HepG2 (cell line): ENCODE data around the gene NEK6. TPM values are rescaled to one million over a fixed set of nuclear protein-coding genes. Genes with fewer than 3 reads are reported as not detected.

Experiments used
- ATAC-seq: fragments of 200-7000 bp; cut with Tn5 transposase; 3 replicates; pipeline ENCODE4 v1.9.1; 2020; ENCODE audit warnings: mild to moderate bottlenecking, moderate library complexity
- BruUV-seq: library from RNA; stranded (reverse); fragments of 400-500 nt; replicated peaks from 2 replicates; lab custom pipeline; 2021; lab: Mats Ljungman, UMichigan
- CTCF ChIA-PET: fragments of 300-600 bp; formaldehyde crosslinking; extraction: SDS; loops from one replicate; lab custom pipeline; 2021; ENCODE audit warnings: low total read pairs, inconsistent platforms, low intra/inter-chr PET ratio; lab: Yijun Ruan, JAX
- POLR2A ChIA-PET: fragments of 350-600 bp; sonication (Branson Sonifier 250); formaldehyde crosslinking; loops from one replicate; lab custom pipeline; 2020; ENCODE audit warnings: antibody characterized with exemption, inconsistent platforms; lab: Yijun Ruan, JAX
- DNase-seq: peaks from one replicate; pipeline ENCODE4 v3.0.0-alpha.2; 2015; ENCODE audit warnings: low spot score
- FAIRE-seq: peaks from 3 replicates; lab custom pipeline; 2011; peaks lifted over from hg19 to GRCh38; lab: Jason Lieb, UNC
- H2AFZ ChIP-seq: one replicate; pipeline ENCODE4 v1.6.1; 2011; ENCODE audit warnings: low read length, inconsistent platforms
- H3K27ac ChIP-seq: fragments of 300-600 bp; 3 replicates; pipeline ENCODE4 v1.8.0; 2011; ENCODE audit warnings: mixed run types, mild to moderate bottlenecking, mixed read lengths, low read length, inconsistent platforms; ENCODE audit not compliant: insufficient read depth; ENCODE audit errors: extremely low read length
- H3K27me3 ChIP-seq, 2 experiments: fragments of 200-600 bp in 1 of 2; 2 replicates in 1 of 2; 3 replicates in 1 of 2; pipeline versions ENCODE4 v1.6.0 to v1.8.0; 2011; ENCODE audit warnings: low read length in 2 of 2, mild to moderate bottlenecking in 2 of 2, moderate library complexity in 2 of 2, inconsistent platforms in 1 of 2; ENCODE audit not compliant: insufficient read depth in 2 of 2, control insufficient read depth in 1 of 2
- H3K36me3 ChIP-seq, 2 experiments: fragments of 200-600 bp in 1 of 2; replicated peaks in 1 of 2; 2 replicates in 1 of 2; 3 replicates in 1 of 2; pipeline versions ENCODE4 v1.5.1 to v1.8.0; 2011; ENCODE audit warnings: low read length in 2 of 2, inconsistent platforms in 1 of 2; ENCODE audit not compliant: insufficient read depth in 2 of 2, control insufficient read depth in 1 of 2
- H3K4me1 ChIP-seq: 2 replicates; pipeline ENCODE4 v1.5.1; 2012; ENCODE audit warnings: low read length, inconsistent platforms; ENCODE audit not compliant: insufficient read depth
- H3K4me2 ChIP-seq: 2 replicates; pipeline ENCODE4 v1.6.0; 2011; ENCODE audit warnings: low read depth, low read length, inconsistent platforms
- H3K4me3 ChIP-seq, 3 experiments: fragments of 200-600 bp in 1 of 3; sonication (generic), shearing (Covaris generic) in 1 of 3; replicated peaks in 1 of 3; 2 replicates each; pipeline ENCODE4 v1.5.1; 2011 to 2016; ENCODE audit warnings: low read length in 3 of 3, inconsistent platforms in 2 of 3, low read depth in 2 of 3, mild to moderate bottlenecking in 2 of 3, control low read depth in 1 of 3, mixed read lengths in 1 of 3; ENCODE audit not compliant: insufficient read depth in 1 of 3
- H3K79me2 ChIP-seq: one replicate; pipeline ENCODE4 v1.6.1; 2011; ENCODE audit warnings: low read length, inconsistent platforms; ENCODE audit not compliant: insufficient read depth
- H3K9ac ChIP-seq: 2 replicates; pipeline ENCODE4 v1.6.0; 2011; ENCODE audit warnings: mild to moderate bottlenecking, low read depth, low read length, inconsistent platforms; ENCODE audit not compliant: insufficient read depth
- H3K9me3 ChIP-seq: 2 replicates; pipeline ENCODE4 v1.5.1; 2012; ENCODE audit warnings: mild to moderate bottlenecking, low read length
- H4K20me1 ChIP-seq: 2 replicates; pipeline ENCODE4 v1.6.0; 2011; ENCODE audit warnings: inconsistent platforms, mild to moderate bottlenecking, low read length, moderate library complexity; ENCODE audit not compliant: insufficient read depth
- ARNT ChIP-seq: fragments of 450-650 bp; IDR thresholded peaks from 2 replicates; pipeline ENCODE4 v1.6.1; 2017
- CCAR2 ChIP-seq: fragments of 200-400 bp; formaldehyde crosslinking; optimal IDR thresholded peaks from 2 replicates; pipeline ENCODE3; 2018; ENCODE audit warnings: low read depth, mild to moderate bottlenecking, low read length, moderate library complexity
- DR1 ChIP-seq: sonication (generic); formaldehyde crosslinking; IDR thresholded peaks from 2 replicates; pipeline ENCODE4 v1.8.0; 2021; ENCODE audit warnings: mild to moderate bottlenecking, missing genetic modification reagents, inconsistent platforms
- HDAC6 ChIP-seq: fragments of 200-600 bp; sonication (generic); IDR thresholded peaks from 2 replicates; pipeline ENCODE4 v1.7.0; 2017; ENCODE audit warnings: mild to moderate bottlenecking, antibody characterized with exemption, low read length, low read depth
- HNRNPH1 ChIP-seq: fragments of 200-400 bp; formaldehyde crosslinking; optimal IDR thresholded peaks from 2 replicates; pipeline ENCODE3; 2017; ENCODE audit warnings: mild to moderate bottlenecking, low read depth, low read length
- MEIS2 ChIP-seq: sonication (generic); formaldehyde crosslinking; IDR thresholded peaks from 2 replicates; pipeline ENCODE4 v1.9.0; 2021; ENCODE audit warnings: mild to moderate bottlenecking, missing genetic modification reagents
- PRPF4 ChIP-seq: fragments of 200-400 bp; formaldehyde crosslinking; IDR thresholded peaks from 2 replicates; pipeline ENCODE4 v1.6.1; 2016; ENCODE audit warnings: low read length, low read depth; ENCODE audit not compliant: poor library complexity, severe bottlenecking
- REXO4 ChIP-seq: sonication (generic); formaldehyde crosslinking; IDR thresholded peaks from 2 replicates; pipeline ENCODE4 v1.8.0; 2022; ENCODE audit warnings: missing genetic modification reagents, mild to moderate bottlenecking, borderline replicate concordance
- SMAD9 ChIP-seq: sonication (generic); formaldehyde crosslinking; IDR thresholded peaks from 2 replicates; pipeline ENCODE4 v1.5.1; 2020; ENCODE audit warnings: mild to moderate bottlenecking, missing genetic modification reagents
- TOE1 ChIP-seq: sonication (generic); formaldehyde crosslinking; IDR thresholded peaks from 2 replicates; pipeline ENCODE4 v1.4.0; 2020; ENCODE audit warnings: mild to moderate bottlenecking, missing genetic modification reagents
- TRIM24 ChIP-seq: sonication (generic); formaldehyde crosslinking; IDR thresholded peaks from 2 replicates; pipeline ENCODE4 v1.8.0; 2022; ENCODE audit warnings: mild to moderate bottlenecking, missing genetic modification reagents
- ZFP37 ChIP-seq: sonication (generic); formaldehyde crosslinking; IDR thresholded peaks from 2 replicates; pipeline ENCODE4 v1.4.0; 2020; ENCODE audit warnings: missing genetic modification reagents, borderline replicate concordance
- ZNF232 ChIP-seq: sonication (generic); formaldehyde crosslinking; IDR thresholded peaks from 2 replicates; pipeline ENCODE4 v1.4.0; 2020; ENCODE audit warnings: missing genetic modification reagents, borderline replicate concordance
- ZNF234 ChIP-seq: sonication (generic); formaldehyde crosslinking; conservative IDR thresholded peaks from 2 replicates; pipeline ENCODE4 v1.5.1; 2020; ENCODE audit warnings: mild to moderate bottlenecking, missing genetic modification reagents
- ZNF326 ChIP-seq: sonication (generic); formaldehyde crosslinking; IDR thresholded peaks from 2 replicates; pipeline ENCODE4 v1.4.0; 2020; ENCODE audit warnings: missing genetic modification reagents, borderline replicate concordance
- ZNF44 ChIP-seq: sonication (generic); formaldehyde crosslinking; IDR thresholded peaks from 2 replicates; pipeline ENCODE4 v1.5.1; 2020; ENCODE audit warnings: mild to moderate bottlenecking, missing genetic modification reagents
- WGBS: methylation state at CpG from one replicate; pipeline ENCODE4 v1.1.6; 2017; ENCODE audit warnings: low lambda C conversion rate; 5-methylcytosine and 5-hydroxymethylcytosine counted together
- in situ Hi-C: cut with HindIII; loops from 2 replicates; pipeline ENCODE4 v1.10.0; 2017; ENCODE audit warnings: low pct_unique_long_range_greater_than_20kb; ENCODE audit not compliant: extremely low pct_ligation_motif_present
- intact Hi-C: fragments of 100-400 bp; cut with micrococcal nuclease; formaldehyde crosslinking; loops from one replicate; pipeline ENCODE4 v1.10.0; 2022; ENCODE audit not compliant: unreplicated experiment
- polyA plus RNA-seq, 8 experiments: library from polyadenylated mRNA; depleted of rRNA in 3 of 8; stranded (reverse) in 7 of 8; unstranded in 1 of 8; fragments of >200 nt; fragmentation: Illumina TruSeq in 4 of 8; extraction: Trizol in 4 of 8; gene quantifications; 2 replicates each; pipeline versions ENCODE4 v1.2.1 to v1.2.3, GENCODE V29; 2011 to 2016; ENCODE audit warnings: low read depth in 4 of 8, missing spikeins in 1 of 8, mixed read lengths in 1 of 8; ENCODE audit not compliant: insufficient read depth in 1 of 8
- total RNA-seq, 5 experiments: library from RNA; depleted of rRNA; stranded (reverse); fragments of >200 nt; fragmentation: Illumina TruSeq; extraction: Trizol; gene quantifications; 2 replicates each; pipeline ENCODE4 v1.2.3, GENCODE V29; 2016; ENCODE audit warnings: low read depth in 1 of 5
- TF ChIP-seq, protein P1 (sequence below): sonication (generic); formaldehyde crosslinking; IDR thresholded peaks from 2 replicates; pipeline ENCODE4 v1.8.0; 2022; ENCODE audit warnings: missing genetic modification reagents, low read depth, mild to moderate bottlenecking, borderline replicate concordance

The NEK6 gene
- total and polyA plus RNA-seq, 2 of the 13 experiments (the other 11 are each of a cell fraction or from before 2014, with no cell fraction given), result 30.4 to 119 TPM

DNA sequence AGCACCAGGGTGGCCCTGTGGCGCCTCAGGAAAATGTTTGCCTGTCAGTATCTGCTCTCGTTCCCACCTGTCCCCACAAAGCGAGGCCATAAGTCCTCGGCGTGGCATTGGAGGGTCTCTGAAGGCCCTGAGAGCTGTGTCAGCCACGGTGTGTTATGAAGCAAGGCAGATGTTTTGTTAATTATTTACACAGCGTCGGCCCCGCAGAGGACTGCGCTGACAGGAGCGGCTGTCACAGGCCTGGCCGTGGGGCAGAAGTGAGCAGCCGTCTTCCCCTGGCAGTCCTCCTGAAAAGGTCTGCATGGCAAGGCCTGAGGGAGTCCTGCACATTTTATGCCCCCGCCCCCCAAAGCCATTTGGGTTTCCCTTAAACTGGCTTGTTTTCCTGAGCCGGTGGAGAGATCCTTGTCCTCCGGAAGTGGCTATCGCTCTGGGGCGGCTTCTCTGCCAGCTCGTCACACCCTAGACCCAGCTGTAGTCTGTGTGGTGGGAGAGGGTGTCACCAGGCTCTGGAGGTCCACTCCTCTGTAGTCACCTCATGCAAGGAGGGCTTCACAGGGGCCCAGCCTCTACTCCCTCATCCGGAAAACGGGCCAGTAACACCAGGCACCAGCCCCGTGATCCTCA is 6.2 kb downstream of the NEK6 start (continued):
- TF ChIP-seq ZNF232 (CRISPR knock-in tag) (no peak), HDAC6 (no peak), REXO4 (no peak), SMAD9 (no peak)

GRCh38 chr9:124264823-124265233 is 7.1 kb downstream of the NEK6 start:
- no peak overlapping the region for H2AFZ ChIP-seq
- peaks cover 3 to 39% of the 10 kb centered on the region in 2 experiments; a peak in 4 of 5 replicates for H3K36me3 ChIP-seq
- no TSS peak for BruUV-seq
- 93% methylated on average over 8 of the region's 8 CpGs for WGBS
- ATAC-seq (no peak), DNase-seq (no peak), FAIRE-seq (no peak)
- peaks cover 93% of the 10 kb centered on the region for H3K4me1 ChIP-seq
- no peak overlapping the region for H3K9ac ChIP-seq
- H3K27ac ChIP-seq, result no peak overlapping the region
- H4K20me1 ChIP-seq, result peaks cover 79% of the 10 kb centered on the region
- intact Hi-C loops, result no loop called here
- H3K9me3 ChIP-seq, result no peaks in the 10 kb centered on the region
- H3K79me2 ChIP-seq, result peaks cover 98% of the 10 kb centered on the region
- H3K4me2 ChIP-seq, result no peak overlapping the region
- POLR2A ChIA-PET, result interaction anchor here (0.6 kb wide), 1 partner anchor 397 kb away, joined by 3 read pairs; no protein-coding TSS in a partner anchor
- CTCF ChIA-PET, result no interaction called here
- no peak overlapping the region for H3K4me3 ChIP-seq
- peaks cover 0 to 2% of the 10 kb centered on the region in 2 experiments; a peak in 1 of 5 replicates for H3K27me3 ChIP-seq
- TF ChIP-seq ZFP37 (CRISPR knock-in tag), result no peak
- no peak for TF ChIP-seq TRIM24 (CRISPR knock-in tag)
- no peak for TF ChIP-seq CCAR2
- TF ChIP-seq PRPF4, result no peak
- no peak for TF ChIP-seq ZNF326 (CRISPR knock-in tag)
- no peak for TF ChIP-seq DR1 (CRISPR knock-in tag)
- no peak for TF ChIP-seq HNRNPH1
- TF ChIP-seq ZNF234 (CRISPR knock-in tag), result no peak
- TF ChIP-seq ZNF44 (CRISPR knock-in tag), result no peak
- TF ChIP-seq, protein P1, sequence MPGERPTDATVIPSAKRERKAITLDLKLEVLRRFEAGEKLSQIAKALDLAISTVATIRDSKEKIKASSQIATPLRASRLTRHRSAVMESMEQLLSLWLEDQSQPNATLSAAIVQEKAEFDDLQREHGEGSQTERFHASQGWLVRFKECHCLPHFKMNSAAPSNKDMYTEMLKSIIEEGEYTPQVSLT, result no peak
- TF ChIP-seq MEIS2, result no peak
- TF ChIP-seq REXO4, result no peak
- TF ChIP-seq ARNT, result no peak
- no peak for TF ChIP-seq TOE1
- in situ Hi-C loops, result no loop called here
